ACC112 (cell line): ENCODE results near the gene CERT1.

Experiments used
- H2AFZ ChIP-seq: fragments of 200-600 bp; sonication (generic); one replicate; pipeline ENCODE4 v1.6.0; 2017; ENCODE audit warnings: antibody characterized with exemption, low read length; ENCODE audit not compliant: unreplicated experiment
- H3K27ac ChIP-seq: fragments of 200-600 bp; sonication (generic); 2 replicates; pipeline ENCODE4 v1.5.1; 2014; ENCODE audit warnings: low read depth, mild to moderate bottlenecking, antibody characterized with exemption, low read length, moderate library complexity
- H3K27me3 ChIP-seq: fragments of 200-600 bp; sonication (generic); 2 replicates; pipeline ENCODE4 v1.6.1; 2014; ENCODE audit warnings: mild to moderate bottlenecking, antibody characterized with exemption, low read length, moderate library complexity, mixed read lengths; ENCODE audit not compliant: insufficient read depth
- H3K36me3 ChIP-seq: fragments of 200-600 bp; sonication (generic); 2 replicates; pipeline ENCODE4 v1.6.1; 2016; ENCODE audit warnings: mild to moderate bottlenecking, antibody characterized with exemption, low read length, moderate library complexity, mixed read lengths; ENCODE audit not compliant: insufficient read depth
- H3K4me1 ChIP-seq: fragments of 200-600 bp; sonication (generic); one replicate; pipeline ENCODE4 v1.6.1; 2016; ENCODE audit warnings: low read length, mixed read lengths; ENCODE audit not compliant: insufficient read depth, unreplicated experiment, control insufficient read depth
- H3K4me3 ChIP-seq: fragments of 200-600 bp; sonication (generic); 2 replicates; pipeline ENCODE4 v1.5.1; 2014; ENCODE audit warnings: mild to moderate bottlenecking, low read depth, low read length
- H3K79me2 ChIP-seq: fragments of 200-600 bp; sonication (generic); one replicate; pipeline ENCODE4 v1.6.0; 2016; ENCODE audit warnings: low read length; ENCODE audit not compliant: control insufficient read depth, unreplicated experiment, insufficient read depth

CERT1 gene

GRCh38 chr5:75460942-75461610, 50.4 kb downstream of the CERT1 start:
- Histone ChIP-seq H3K27me3 (no peaks in the 10 kb centered on the region), H3K4me1 (peaks cover 4% of the 10 kb centered on the region), H3K36me3 (peaks cover 7% of the 10 kb centered on the region), H3K27ac (no peak overlapping the region), H2AFZ (no peak overlapping the region), H3K79me2 (peaks cover 26% of the 10 kb centered on the region), H3K4me3 (no peak overlapping the region)

- H3K4me3 ChIP-seq: no peak overlapping the region
- peaks cover 21% of the 10 kb centered on the region for H3K79me2 ChIP-seq
Measured at GRCh38 chr5:75460532-75460931, 50.9 kb downstream of the CERT1 start.

GRCh38 chr5:75457691-75458090, 53.7 kb downstream of the CERT1 start:
- no peak overlapping the region for H2AFZ ChIP-seq
- H3K79me2 ChIP-seq: peaks cover 15% of the 10 kb centered on the region
- H3K4me1 ChIP-seq: peaks cover 4% of the 10 kb centered on the region
- H3K27ac ChIP-seq: no peak overlapping the region
- no peak overlapping the region for H3K4me3 ChIP-seq
- peaks cover 17% of the 10 kb centered on the region for H3K36me3 ChIP-seq
- H3K27me3 ChIP-seq: no peaks in the 10 kb centered on the region

More at GRCh38 chr5:75460532-75460931, 50.9 kb downstream of the CERT1 start:
- Histone ChIP-seq H3K4me1 (peaks cover 4% of the 10 kb centered on the region), H3K27me3 (no peaks in the 10 kb centered on the region), H2AFZ (no peak overlapping the region), H3K36me3 (peaks cover 10% of the 10 kb centered on the region), H3K27ac (no peak overlapping the region)

GRCh38 chr5:75457161-75457560, 54.3 kb downstream of the CERT1 start:
- no peak overlapping the region for H2AFZ ChIP-seq
- no peak overlapping the region for H3K27ac ChIP-seq
- H3K79me2 ChIP-seq: peaks cover 11% of the 10 kb centered on the region
- no peak overlapping the region for H3K4me3 ChIP-seq
- H3K36me3 ChIP-seq: peaks cover 19% of the 10 kb centered on the region
- H3K4me1 ChIP-seq: peaks cover 4% of the 10 kb centered on the region
- no peaks in the 10 kb centered on the region for H3K27me3 ChIP-seq

DNA sequence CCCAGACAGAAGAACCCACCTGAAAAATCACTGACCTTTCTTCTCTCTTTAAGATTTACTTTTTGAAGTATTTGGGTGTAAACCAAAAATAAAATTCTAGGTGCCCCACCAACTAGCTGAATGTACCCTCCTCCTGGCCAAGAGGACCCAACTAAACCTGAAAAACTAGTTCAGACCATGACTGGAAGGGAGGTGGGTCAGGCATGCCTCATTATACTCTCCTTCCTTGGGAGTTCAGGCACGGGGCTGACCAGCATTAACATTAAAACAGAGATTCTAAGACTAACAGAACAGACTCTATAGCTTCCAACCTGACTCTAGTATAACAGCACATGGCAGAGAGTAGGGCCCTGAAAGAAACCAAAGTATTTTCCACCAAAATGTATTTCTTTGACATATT, 61.4 kb downstream of the CERT1 start:
- Histone ChIP-seq H3K4me1 (no peaks in the 10 kb centered on the region), H3K79me2 (no peaks in the 10 kb centered on the region), H3K4me3 (no peak overlapping the region), H3K27me3 (no peaks in the 10 kb centered on the region), H3K36me3 (peaks cover 46% of the 10 kb centered on the region), H2AFZ (no peak overlapping the region), H3K27ac (no peak overlapping the region)

DNA sequence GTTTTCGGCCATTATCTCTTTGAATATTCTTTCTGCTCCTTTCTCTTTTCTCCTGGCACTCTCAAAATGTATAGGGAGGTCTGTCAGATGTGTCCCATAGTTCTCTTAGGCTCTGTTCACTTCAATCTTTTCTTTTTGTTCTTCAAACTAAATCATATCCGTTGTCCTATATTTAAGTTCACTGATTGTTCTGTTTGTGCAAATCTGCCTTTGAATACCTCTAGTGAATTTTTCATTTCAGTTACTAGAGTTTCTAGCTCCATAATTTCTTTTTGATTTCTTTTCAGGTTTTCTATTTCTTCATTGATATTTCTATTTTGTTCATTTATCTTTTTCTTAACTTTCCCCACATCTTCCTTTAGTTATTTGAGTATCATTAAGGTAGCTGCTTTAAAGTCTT, 65.4 kb downstream of the CERT1 start:
- no peak overlapping the region for H3K27ac ChIP-seq
- H3K79me2 ChIP-seq: peaks cover 2% of the 10 kb centered on the region

GRCh38 chr5:75441560-75441959, 69.9 kb downstream of the CERT1 start:
- Histone ChIP-seq H3K36me3 (peaks cover 10% of the 10 kb centered on the region; the same call in 1 of the 2 replicates), H3K4me1 (no peaks in the 10 kb centered on the region), H3K27ac (no peak overlapping the region), H3K4me3 (no peak overlapping the region), H3K79me2 (peaks cover 8% of the 10 kb centered on the region), H2AFZ (no peak overlapping the region), H3K27me3 (no peaks in the 10 kb centered on the region)

More for the DNA sequence above, 65.4 kb downstream of the CERT1 start:
- Histone ChIP-seq H3K36me3 (peaks cover 31% of the 10 kb centered on the region), H2AFZ (no peak overlapping the region), H3K27me3 (no peaks in the 10 kb centered on the region), H3K4me1 (no peaks in the 10 kb centered on the region), H3K4me3 (no peak overlapping the region)

GRCh38 chr5:75439276-75439675, 72.2 kb downstream of the CERT1 start:
- Histone ChIP-seq H2AFZ (no peak overlapping the region), H3K4me3 (no peak overlapping the region), H3K27me3 (no peaks in the 10 kb centered on the region), H3K27ac (no peak overlapping the region), H3K36me3 (no peaks in the 10 kb centered on the region), H3K79me2 (peaks cover 8% of the 10 kb centered on the region), H3K4me1 (peaks cover 5% of the 10 kb centered on the region)

DNA sequence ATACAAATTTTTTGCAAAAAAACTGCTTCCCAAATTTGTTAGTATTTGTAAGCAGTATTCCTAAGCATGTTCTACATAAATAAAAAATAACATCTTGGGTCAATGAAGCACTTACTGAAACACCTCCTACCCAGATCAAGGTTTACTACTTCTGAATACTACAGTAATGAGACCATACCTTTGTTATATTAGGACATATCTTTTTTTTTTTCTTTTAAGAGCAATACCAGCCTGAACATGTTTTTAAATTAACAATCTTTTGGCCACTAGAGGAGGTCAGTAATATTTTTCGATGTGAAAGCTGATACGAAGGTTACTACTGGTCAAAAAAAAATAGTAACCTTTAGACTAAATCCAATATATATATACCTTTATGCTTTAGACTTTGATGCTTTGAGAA, 72.7 kb downstream of the CERT1 start:
- Histone ChIP-seq H3K4me1 (peaks cover 8% of the 10 kb centered on the region), H3K27me3 (no peaks in the 10 kb centered on the region), H3K36me3 (no peaks in the 10 kb centered on the region), H2AFZ (no peak overlapping the region), H3K79me2 (peaks cover 8% of the 10 kb centered on the region), H3K27ac (no peak overlapping the region), H3K4me3 (no peak overlapping the region)

- no peak overlapping the region for H3K27ac ChIP-seq
- no peak overlapping the region for H2AFZ ChIP-seq
- H3K79me2 ChIP-seq: no peaks in the 10 kb centered on the region
- H3K36me3 ChIP-seq: no peaks in the 10 kb centered on the region
- peaks cover 8% of the 10 kb centered on the region for H3K4me1 ChIP-seq
- H3K4me3 ChIP-seq: no peak overlapping the region
- H3K27me3 ChIP-seq: no peaks in the 10 kb centered on the region
Measured at GRCh38 chr5:75435096-75435495, 76.3 kb downstream of the CERT1 start.

DNA sequence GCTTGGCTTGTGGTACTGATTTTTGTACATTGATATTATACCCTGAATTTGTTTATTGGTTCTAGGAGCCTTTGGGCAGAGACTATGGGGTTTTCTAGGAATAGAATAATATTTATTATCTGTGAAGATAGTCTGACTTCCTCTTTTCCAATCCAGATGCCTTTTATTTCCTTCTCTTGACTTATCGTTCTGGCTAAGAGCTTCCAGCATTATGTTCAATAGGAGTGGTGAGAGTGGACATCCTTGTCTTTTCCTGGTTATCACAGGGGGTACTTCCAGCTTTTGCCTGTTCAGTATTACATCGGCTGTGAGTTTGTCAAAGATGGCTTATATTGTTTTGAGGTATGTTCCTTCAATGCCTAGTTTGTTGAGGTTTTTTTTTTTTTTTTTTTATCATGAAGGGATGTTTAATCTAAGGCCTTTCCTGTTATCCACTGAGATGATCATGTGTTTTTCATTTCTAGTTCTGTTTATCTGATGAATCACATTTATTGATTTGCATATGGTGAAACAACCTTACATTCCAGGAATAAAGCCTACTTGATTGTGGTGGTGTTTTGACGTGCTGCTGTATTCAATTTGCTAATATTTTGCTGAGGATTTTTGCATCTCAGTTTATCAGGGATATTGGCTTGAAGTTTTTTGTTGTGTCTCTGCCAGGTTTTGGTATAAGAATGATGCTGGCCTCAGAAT, 77.5 kb downstream of the CERT1 start:
- Histone ChIP-seq H3K27ac (no peak overlapping the region), H2AFZ (no peak overlapping the region), H3K27me3 (no peaks in the 10 kb centered on the region), H3K79me2 (no peaks in the 10 kb centered on the region), H3K36me3 (no peaks in the 10 kb centered on the region), H3K4me1 (peaks cover 8% of the 10 kb centered on the region), H3K4me3 (no peak overlapping the region)
